Glomerular visceral epithelial cell (primary cell): ENCODE data around the gene STIM2.
"Not testable (repeated sequence)": the region's sequence is repeated elsewhere in the genome, so short reads cannot be mapped to it uniquely, and the experiment has no call there.

Experiments used
- DNase-seq: peaks from one replicate; pipeline ENCODE4 v3.0.0-alpha.2; 2016; ENCODE audit errors: extremely low spot score

The STIM2 gene

GRCh38 chr4:26860157-26860921 lies at the start of gene STIM2:
STIM2 (plus strand) TSS chr4:26860841.
- peak; percentile 98 for DNase-seq

DNA sequence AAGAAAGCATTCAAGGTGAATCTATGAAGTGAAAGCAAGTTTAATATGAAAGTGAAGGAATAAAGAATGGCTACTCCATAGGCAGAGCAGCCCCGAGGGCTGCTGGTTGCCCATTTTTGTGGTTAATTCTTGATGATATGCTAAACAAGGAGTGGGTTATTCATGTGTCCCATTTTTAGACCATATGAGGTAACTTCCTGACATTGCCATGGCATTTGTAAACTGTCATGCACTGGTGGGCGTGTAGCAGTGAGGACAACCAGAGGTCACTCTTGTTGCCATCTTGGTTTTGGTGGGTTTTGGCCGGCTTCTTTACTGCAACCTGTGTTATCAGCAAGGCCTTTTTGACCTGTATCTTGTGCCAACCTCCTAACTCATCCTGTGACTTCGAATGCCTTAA lies 49.1 kb upstream of the STIM2 start:
- not testable (repeated sequence) for DNase-seq

DNA sequence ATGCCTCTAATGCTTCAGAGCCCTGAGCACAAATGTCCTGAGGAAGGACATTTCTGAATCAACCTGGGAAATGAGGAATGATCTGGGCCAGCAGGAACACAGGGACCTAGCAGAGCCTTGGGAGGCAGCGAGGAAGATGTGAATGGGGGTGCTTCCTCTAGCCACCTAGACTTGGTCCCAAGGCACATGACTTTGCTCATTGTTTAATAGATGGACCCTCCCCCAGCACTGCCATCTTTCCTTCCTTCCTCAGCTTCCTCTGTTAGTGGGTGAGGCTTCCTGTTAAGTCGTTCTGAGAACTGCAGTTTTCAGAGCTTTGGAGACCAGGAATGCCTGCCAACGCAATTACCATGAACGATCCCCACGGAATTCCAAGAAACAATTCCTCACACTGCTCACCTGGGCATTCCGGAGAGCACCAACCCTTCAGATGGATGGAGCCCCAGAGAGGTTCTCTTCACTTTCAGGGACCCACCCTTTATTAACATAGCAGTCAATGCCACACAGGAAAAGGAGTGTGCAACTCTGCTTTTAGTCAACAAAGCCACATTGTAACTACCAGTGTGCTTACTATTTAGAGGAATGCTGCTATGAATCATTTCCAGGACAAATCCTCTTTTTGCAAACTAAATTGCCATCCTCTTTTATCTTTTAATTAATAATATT lies 48.5 kb upstream of the STIM2 start:
- no peak for DNase-seq

GRCh38 chr4:26813698-26814097 lies 46.9 kb upstream of the STIM2 start:
- no peak for DNase-seq

GRCh38 chr4:26815199-26815598 lies 45.4 kb upstream of the STIM2 start:
- no peak for DNase-seq

DNA sequence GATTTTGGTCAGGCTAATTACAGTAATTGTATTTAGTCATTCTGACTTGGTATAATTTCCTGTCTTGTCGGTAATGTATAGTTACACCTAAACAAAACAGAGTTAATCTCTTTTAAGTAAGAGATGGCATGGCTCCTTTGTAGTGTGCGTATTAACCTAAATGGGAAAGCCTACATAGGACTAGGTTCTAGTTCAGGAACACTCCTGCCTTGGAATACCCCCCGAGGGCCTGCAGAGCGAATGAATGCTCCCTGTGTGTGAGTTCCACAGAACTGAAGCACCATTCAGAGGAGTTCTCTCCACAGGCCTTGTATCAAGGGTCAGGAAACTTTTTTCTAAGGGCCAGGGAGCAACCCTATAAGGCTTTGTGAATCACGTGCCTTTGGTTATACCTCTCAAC lies 44.9 kb upstream of the STIM2 start:
- DNase-seq: no peak

GRCh38 chr4:26819026-26819425 lies 41.6 kb upstream of the STIM2 start:
- no peak for DNase-seq

DNA sequence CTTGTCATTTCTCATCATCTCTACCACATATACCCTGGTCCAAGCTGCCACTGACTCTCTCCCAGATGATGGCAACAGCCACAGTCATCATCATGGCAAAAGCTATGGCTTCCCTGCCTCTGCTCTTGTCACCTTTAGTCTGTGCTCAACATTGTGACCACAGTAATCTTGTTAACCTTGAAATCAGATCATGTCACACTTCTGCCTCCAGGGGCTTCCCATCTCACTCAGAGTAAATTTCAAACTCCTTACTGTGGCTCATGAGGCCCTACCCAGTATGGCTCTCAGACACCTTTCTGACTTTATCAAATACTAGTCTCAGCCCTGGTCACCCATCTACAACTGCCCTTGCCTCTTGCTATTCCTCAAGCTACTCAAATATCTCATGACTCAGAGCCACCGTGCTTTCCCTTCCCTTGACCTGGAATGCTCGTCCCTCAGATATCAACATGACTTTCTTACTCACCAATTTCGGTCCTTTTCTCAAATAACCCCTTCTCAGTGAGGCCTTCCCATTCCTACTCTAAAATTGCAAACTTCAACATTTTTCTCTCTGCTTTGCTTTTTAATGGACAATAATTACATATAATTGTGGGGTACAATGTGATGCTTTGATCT lies 41.1 kb upstream of the STIM2 start:
- DNase-seq: no peak

GRCh38 chr4:26820346-26820745 lies 40.3 kb upstream of the STIM2 start:
- no peak for DNase-seq

DNA sequence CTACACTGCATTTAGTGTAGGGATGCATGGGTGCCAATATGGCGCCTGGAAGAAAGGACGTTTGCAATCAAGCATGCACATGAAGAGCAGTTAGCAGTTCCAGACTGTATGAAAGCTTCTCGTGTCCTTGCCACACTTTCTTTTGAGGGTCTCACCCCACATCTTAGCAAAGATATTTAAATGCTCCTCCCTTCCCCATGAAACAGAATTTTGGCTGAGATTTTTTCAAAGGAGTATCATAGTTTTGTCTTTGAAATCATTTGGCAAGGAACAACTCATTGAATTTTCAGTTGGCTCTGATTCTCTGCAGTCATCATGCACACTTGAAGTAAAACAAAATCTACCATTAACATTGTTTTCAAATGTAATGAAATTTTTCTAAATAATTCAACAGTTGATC lies 39.6 kb upstream of the STIM2 start:
- DNase-seq: no peak

- DNase-seq: no peak
Observed at GRCh38 chr4:26821677-26822503, 38.8 kb upstream of the STIM2 start.

DNA sequence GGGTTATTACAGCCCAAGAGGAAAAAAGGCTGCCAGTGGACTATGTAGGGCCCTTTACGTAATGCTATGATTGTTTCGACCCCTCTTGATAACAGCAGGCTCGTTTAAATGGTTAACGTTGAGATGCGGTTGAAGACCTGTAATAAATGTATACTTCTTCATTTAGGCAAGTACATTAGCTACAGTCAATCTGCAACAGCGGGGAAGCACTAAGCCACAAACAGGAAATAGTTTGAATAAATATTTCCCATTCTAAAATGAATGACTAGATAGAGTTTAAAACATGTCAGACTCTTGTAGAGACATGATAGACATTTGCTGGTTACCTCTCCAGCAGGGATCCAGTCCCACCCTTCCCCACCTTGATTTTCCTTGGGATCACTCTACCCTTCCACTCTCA lies 38.1 kb upstream of the STIM2 start:
- DNase-seq: no peak

GRCh38 chr4:26822974-26823373 lies 37.7 kb upstream of the STIM2 start:
- DNase-seq: not testable (repeated sequence)

DNA sequence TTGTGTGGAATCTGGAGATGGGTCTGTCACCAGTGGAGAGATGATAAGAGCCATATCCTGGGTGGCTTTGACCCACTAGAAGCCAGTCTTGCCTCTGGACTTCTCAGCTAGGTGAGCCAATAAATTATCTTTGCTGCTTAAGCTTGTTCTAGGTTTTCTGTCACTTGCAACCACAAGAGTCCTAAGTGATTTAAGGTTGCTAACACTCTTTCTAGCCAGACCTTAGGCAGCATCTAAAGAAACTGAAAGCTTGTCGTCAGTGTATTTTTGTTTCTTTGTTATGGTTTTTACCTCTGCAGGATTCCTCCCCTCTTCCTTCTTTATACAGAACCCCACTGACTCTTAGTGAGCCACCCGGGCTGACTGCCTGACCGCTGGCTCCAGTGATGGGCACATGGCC lies 37.1 kb upstream of the STIM2 start:
- DNase-seq: no peak

- DNase-seq: no peak
Observed at GRCh38 chr4:26824667-26825066, 36.0 kb upstream of the STIM2 start.

- peak; percentile 30 for DNase-seq
Observed at GRCh38 chr4:26826721-26827120, 33.9 kb upstream of the STIM2 start.

DNA sequence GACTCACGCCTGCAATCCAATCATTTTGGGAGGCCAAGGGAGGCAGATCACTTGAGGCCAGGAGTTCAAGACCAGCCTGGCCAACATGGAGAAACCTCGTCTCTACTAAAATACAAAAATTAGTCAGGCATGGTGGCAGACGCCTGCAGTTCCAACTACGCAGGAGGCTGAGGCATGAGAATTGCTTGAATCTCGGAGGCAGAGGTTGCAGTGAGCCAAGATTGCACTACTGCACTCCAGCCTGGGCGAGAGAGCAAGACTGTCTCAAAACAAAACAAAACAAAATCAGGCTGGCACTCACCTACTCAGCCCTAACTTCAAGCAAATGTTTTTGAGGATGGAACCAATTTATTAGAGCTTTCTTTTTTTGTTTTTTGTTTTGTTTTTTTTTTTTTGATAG lies 33.3 kb upstream of the STIM2 start:
- DNase-seq: not testable (repeated sequence)

GRCh38 chr4:26827798-26828197 lies 32.8 kb upstream of the STIM2 start:
- no peak for DNase-seq

DNA sequence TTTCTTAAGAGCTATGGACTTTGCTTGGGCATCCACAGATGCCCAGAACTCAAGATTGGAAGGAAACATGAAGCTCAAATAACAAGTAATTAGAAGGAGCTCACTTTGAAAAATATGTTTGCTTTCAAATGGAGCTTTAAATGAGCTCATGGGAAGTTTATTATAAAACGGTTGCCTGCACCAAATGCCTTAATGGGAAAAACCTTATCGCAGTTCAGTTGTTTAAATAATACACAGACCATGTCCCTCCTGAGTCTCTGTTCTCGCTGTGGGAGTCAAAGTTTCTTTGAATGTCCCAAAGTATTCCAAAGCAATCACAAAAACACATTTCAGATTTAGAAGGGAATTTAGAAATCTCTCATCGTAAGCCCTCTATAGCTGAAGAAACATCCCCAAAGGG lies 31.6 kb upstream of the STIM2 start:
- DNase-seq: no peak

DNA sequence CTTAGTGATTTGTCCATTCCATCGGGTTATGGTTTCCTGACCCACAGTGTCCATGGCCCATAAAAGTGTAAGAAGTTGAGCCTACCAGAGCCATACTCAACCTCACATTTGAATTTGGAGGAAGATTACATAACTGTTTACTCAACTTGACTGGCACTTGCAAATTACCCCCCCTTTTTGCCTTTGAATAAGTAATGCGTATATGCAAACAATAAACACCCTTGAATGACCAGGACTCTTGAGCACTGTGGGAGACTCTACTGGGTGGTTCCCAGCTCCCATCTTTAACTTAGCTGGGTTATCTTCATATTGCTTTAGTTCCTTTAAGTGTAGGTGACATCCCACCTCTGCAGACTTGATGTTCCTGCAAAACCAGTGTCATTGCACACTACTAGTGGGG lies 30.6 kb upstream of the STIM2 start:
- no peak for DNase-seq

DNA sequence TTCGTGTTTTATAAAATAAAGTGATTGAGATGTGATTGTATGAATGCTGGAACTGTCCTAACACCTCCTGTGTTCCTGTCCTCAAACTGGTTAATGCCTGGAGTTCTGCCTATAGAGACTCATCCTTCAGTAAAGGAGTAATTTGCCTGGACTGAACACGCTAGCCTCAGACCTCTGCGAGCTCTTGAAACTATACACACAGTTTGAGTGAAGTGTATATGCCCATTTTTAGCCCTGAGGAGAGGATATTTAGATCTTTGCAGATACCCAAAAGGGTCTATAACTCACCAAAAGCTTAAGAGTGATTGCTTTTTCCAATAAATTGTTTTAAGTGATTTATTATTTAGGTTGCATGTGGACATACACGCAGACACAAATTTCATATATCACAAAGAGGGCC lies 29.9 kb upstream of the STIM2 start:
- no peak for DNase-seq

GRCh38 chr4:26836539-26836938 lies 24.1 kb upstream of the STIM2 start:
- DNase-seq: no peak
